ENCODE data around the gene RCN2.

Gene RCN2

DNA sequence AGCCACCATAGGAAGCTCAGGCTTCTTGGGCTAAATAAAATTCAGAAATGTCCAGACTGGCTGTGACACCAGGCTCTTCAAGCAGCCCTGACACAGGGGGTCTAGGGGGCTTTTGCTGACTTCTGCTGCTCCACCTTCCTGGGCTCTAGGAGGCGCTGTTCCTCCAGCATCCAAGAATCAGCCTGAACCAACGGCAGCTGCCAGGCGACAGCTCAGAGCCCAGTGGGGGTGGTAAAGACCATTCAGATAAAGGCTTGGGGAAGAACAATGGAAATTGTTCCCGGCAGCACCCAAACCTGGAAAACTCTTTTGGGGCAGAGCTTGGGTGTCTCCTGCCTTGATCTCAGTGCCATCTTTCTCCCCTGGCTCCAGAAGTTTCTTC is 41.8 kb downstream of the RCN2 start:
- no peaks in the 10 kb centered on the region for H3K36me3 ChIP-seq (ENCODE audit: insufficient read depth, low read length)
- H3K27ac ChIP-seq (ENCODE audit: low read depth, low read length), result no peak overlapping the region
- H2AFZ ChIP-seq (ENCODE audit: low read length, unreplicated experiment), result no peak overlapping the region
- peaks cover 3% of the 10 kb centered on the region for H3K4me1 ChIP-seq (ENCODE audit: control insufficient read depth, insufficient read depth, low read length, unreplicated experiment)
- no peaks in the 10 kb centered on the region for H3K79me2 ChIP-seq (ENCODE audit: control insufficient read depth, insufficient read depth, low read length, unreplicated experiment)
- no peaks in the 10 kb centered on the region for H3K27me3 ChIP-seq (ENCODE audit: insufficient read depth, low read length)
- H3K4me3 ChIP-seq (ENCODE audit: low read depth, low read length), result peak overlapping the region; percentile 58; the same call in 1 of the 2 replicates

GRCh38 chr15:76973906-76974305 is 42.4 kb downstream of the RCN2 start:
- Histone ChIP-seq H3K27me3 (ENCODE audit: insufficient read depth, low read length) (no peaks in the 10 kb centered on the region), H3K4me1 (ENCODE audit: control insufficient read depth, insufficient read depth, low read length, unreplicated experiment) (peaks cover 3% of the 10 kb centered on the region)

GRCh38 chr15:76974456-76975036 is 43.0 kb downstream of the RCN2 start:
- H3K79me2 ChIP-seq (ENCODE audit: control insufficient read depth, insufficient read depth, low read length, unreplicated experiment), result no peaks in the 10 kb centered on the region
- no peaks in the 10 kb centered on the region for H3K27me3 ChIP-seq (ENCODE audit: insufficient read depth, low read length)
- H3K4me3 ChIP-seq (ENCODE audit: low read depth, low read length), result no peak overlapping the region
- H2AFZ ChIP-seq (ENCODE audit: low read length, unreplicated experiment), result no peak overlapping the region
- H3K36me3 ChIP-seq (ENCODE audit: insufficient read depth, low read length), result no peaks in the 10 kb centered on the region
- H3K4me1 ChIP-seq (ENCODE audit: control insufficient read depth, insufficient read depth, low read length, unreplicated experiment), result peaks cover 3% of the 10 kb centered on the region
- no peak overlapping the region for H3K27ac ChIP-seq (ENCODE audit: low read depth, low read length)

More at GRCh38 chr15:76973906-76974305, 42.4 kb downstream of the RCN2 start:
- Histone ChIP-seq H3K4me3 (ENCODE audit: low read depth, low read length) (no peak overlapping the region), H3K27ac (ENCODE audit: low read depth, low read length) (no peak overlapping the region), H3K79me2 (ENCODE audit: control insufficient read depth, insufficient read depth, low read length, unreplicated experiment) (no peaks in the 10 kb centered on the region), H3K36me3 (ENCODE audit: insufficient read depth, low read length) (no peaks in the 10 kb centered on the region), H2AFZ (ENCODE audit: low read length, unreplicated experiment) (no peak overlapping the region)

- Histone ChIP-seq H3K27ac (ENCODE audit: low read depth, low read length) (no peak overlapping the region), H3K27me3 (ENCODE audit: insufficient read depth, low read length) (no peaks in the 10 kb centered on the region), H3K36me3 (ENCODE audit: insufficient read depth, low read length) (no peaks in the 10 kb centered on the region), H2AFZ (ENCODE audit: low read length, unreplicated experiment) (no peak overlapping the region), H3K4me1 (ENCODE audit: control insufficient read depth, insufficient read depth, low read length, unreplicated experiment) (peaks cover 3% of the 10 kb centered on the region), H3K79me2 (ENCODE audit: control insufficient read depth, insufficient read depth, low read length, unreplicated experiment) (no peaks in the 10 kb centered on the region), H3K4me3 (ENCODE audit: low read depth, low read length) (no peak overlapping the region)
Measured at GRCh38 chr15:76976141-76976540, 44.6 kb downstream of the RCN2 start.

GRCh38 chr15:76976572-76977270 is 45.2 kb downstream of the RCN2 start:
- no peaks in the 10 kb centered on the region for H3K27me3 ChIP-seq (ENCODE audit: insufficient read depth, low read length)
- H3K36me3 ChIP-seq (ENCODE audit: insufficient read depth, low read length), result no peaks in the 10 kb centered on the region
- H3K4me1 ChIP-seq (ENCODE audit: control insufficient read depth, insufficient read depth, low read length, unreplicated experiment), result peaks cover 3% of the 10 kb centered on the region
- no peak overlapping the region for H2AFZ ChIP-seq (ENCODE audit: low read length, unreplicated experiment)
- H3K27ac ChIP-seq (ENCODE audit: low read depth, low read length), result no peak overlapping the region
- H3K79me2 ChIP-seq (ENCODE audit: control insufficient read depth, insufficient read depth, low read length, unreplicated experiment), result no peaks in the 10 kb centered on the region
- H3K4me3 ChIP-seq (ENCODE audit: low read depth, low read length), result no peak overlapping the region

- Histone ChIP-seq H3K27me3 (ENCODE audit: insufficient read depth, low read length) (no peaks in the 10 kb centered on the region), H3K36me3 (ENCODE audit: insufficient read depth, low read length) (no peaks in the 10 kb centered on the region), H3K79me2 (ENCODE audit: control insufficient read depth, insufficient read depth, low read length, unreplicated experiment) (no peaks in the 10 kb centered on the region), H3K4me1 (ENCODE audit: control insufficient read depth, insufficient read depth, low read length, unreplicated experiment) (no peaks in the 10 kb centered on the region), H2AFZ (ENCODE audit: low read length, unreplicated experiment) (no peak overlapping the region), H3K4me3 (ENCODE audit: low read depth, low read length) (no peak overlapping the region), H3K27ac (ENCODE audit: low read depth, low read length) (no peak overlapping the region)
Measured at GRCh38 chr15:76978522-76979330, 47.2 kb downstream of the RCN2 start.

DNA sequence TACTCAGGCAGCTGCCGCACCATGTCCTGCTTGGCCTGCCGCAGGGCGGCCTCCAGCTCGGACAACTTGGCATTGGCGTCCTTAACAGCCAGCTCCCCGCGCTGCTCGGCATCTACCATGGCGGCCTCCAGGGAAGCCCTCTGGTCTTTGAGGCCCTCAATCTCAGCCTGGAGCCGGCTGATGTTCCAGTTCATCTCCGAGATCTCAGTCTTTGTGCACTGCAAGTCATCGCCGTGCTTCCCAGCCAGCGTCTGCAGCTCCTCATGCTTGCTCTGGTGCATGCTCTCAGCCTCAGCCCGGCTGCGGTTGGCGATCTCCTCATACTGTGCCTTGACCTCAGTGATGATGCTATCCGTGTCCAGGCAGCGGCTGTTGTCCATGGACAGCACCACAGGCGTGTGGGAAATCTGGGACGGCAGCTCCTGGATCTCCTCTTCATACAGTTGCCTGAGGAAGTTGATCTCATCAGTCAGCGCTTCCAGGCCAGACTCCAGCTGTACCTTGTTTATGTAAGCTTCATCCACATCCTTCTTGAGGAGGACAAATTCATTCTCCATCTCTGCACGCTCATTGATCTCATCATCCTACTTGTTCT is 47.9 kb downstream of the RCN2 start:
- Histone ChIP-seq H3K4me1 (ENCODE audit: control insufficient read depth, insufficient read depth, low read length, unreplicated experiment) (no peaks in the 10 kb centered on the region), H3K79me2 (ENCODE audit: control insufficient read depth, insufficient read depth, low read length, unreplicated experiment) (no peaks in the 10 kb centered on the region), H3K36me3 (ENCODE audit: insufficient read depth, low read length) (no peaks in the 10 kb centered on the region), H3K27me3 (ENCODE audit: insufficient read depth, low read length) (no peaks in the 10 kb centered on the region), H2AFZ (ENCODE audit: low read length, unreplicated experiment) (no peak overlapping the region), H3K4me3 (ENCODE audit: low read depth, low read length) (no peak overlapping the region), H3K27ac (ENCODE audit: low read depth, low read length) (no peak overlapping the region)

DNA sequence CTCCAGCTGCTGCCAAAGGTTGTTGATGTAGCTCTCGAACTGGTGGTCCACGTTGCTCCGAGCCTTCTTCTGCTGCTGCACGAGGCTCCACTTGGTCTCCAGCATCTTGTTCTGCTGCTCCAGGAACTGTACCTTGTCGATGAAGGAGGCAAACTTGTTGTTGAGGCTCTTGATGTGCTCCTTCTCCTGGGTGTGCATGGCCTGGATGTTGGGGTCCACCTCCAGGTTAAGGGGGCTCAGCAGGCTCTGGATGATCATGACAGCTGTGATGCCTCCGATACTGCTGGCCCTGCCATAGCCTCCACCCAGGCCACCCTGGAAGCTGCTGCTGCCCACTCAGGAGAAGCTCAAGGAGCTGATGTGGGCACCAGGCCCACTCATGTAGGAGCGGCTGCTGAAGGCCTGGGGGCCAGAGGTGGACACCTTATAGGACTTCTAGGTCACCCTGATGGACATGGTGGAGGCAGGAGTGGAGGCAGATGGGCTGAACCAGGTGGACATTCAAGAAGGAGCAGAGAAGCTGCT is 48.5 kb downstream of the RCN2 start:
- no peaks in the 10 kb centered on the region for H3K4me1 ChIP-seq (ENCODE audit: control insufficient read depth, insufficient read depth, low read length, unreplicated experiment)
- no peaks in the 10 kb centered on the region for H3K36me3 ChIP-seq (ENCODE audit: insufficient read depth, low read length)
- H3K27ac ChIP-seq (ENCODE audit: low read depth, low read length), result no peak overlapping the region
- no peaks in the 10 kb centered on the region for H3K27me3 ChIP-seq (ENCODE audit: insufficient read depth, low read length)
- no peaks in the 10 kb centered on the region for H3K79me2 ChIP-seq (ENCODE audit: control insufficient read depth, insufficient read depth, low read length, unreplicated experiment)
- no peak overlapping the region for H2AFZ ChIP-seq (ENCODE audit: low read length, unreplicated experiment)
- H3K4me3 ChIP-seq (ENCODE audit: low read depth, low read length), result no peak overlapping the region

DNA sequence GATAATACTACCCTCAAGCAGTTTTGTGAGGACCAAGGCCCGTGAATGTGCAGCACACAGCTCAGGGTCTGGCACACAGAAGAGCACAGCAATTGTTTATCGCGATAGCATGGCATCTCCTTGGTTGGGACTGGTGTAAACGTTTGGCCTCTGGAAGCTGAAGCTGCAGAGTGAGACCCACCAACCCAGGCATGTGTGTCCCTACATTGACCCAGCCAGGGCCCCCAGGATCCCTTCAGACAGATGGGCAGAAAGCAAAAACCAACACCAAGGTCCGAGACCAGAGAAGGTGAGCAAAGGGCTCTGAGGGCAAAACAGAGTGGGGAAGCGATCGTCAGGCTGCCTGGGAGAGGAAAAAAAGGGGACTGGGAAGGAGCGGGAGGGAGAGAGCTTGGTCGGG is 50.8 kb downstream of the RCN2 start:
- H3K36me3 ChIP-seq (ENCODE audit: insufficient read depth, low read length), result no peaks in the 10 kb centered on the region
- H2AFZ ChIP-seq (ENCODE audit: low read length, unreplicated experiment), result no peak overlapping the region
- H3K4me1 ChIP-seq (ENCODE audit: control insufficient read depth, insufficient read depth, low read length, unreplicated experiment), result no peaks in the 10 kb centered on the region

DNA sequence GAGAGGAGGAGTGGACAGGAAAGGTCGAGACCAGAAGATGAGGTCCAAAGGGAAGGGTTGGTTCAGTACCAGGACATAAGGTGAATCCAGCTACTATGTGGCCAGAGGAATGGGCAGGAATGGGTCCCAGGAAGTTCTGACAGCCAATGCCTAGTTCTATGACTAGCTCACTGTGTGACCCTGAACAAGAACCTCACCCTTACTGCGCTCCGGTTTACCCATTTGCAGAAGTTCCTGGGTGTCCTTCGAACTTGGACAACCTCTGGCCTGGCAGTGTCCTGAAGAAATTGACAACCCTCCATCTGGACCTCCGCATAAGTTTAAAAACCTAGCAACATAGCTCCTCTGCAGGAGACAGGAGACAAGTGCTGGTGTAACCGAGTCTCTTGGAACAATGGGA is 51.2 kb downstream of the RCN2 start:
- H3K36me3 ChIP-seq (ENCODE audit: insufficient read depth, low read length), result no peaks in the 10 kb centered on the region
- no peak overlapping the region for H3K27ac ChIP-seq (ENCODE audit: low read depth, low read length)
- no peaks in the 10 kb centered on the region for H3K79me2 ChIP-seq (ENCODE audit: control insufficient read depth, insufficient read depth, low read length, unreplicated experiment)
- H2AFZ ChIP-seq (ENCODE audit: low read length, unreplicated experiment), result no peak overlapping the region
- no peak overlapping the region for H3K4me3 ChIP-seq (ENCODE audit: low read depth, low read length)
- H3K27me3 ChIP-seq (ENCODE audit: insufficient read depth, low read length), result no peaks in the 10 kb centered on the region
- H3K4me1 ChIP-seq (ENCODE audit: control insufficient read depth, insufficient read depth, low read length, unreplicated experiment), result no peaks in the 10 kb centered on the region

More for the DNA sequence above, 50.8 kb downstream of the RCN2 start:
- H3K79me2 ChIP-seq (ENCODE audit: control insufficient read depth, insufficient read depth, low read length, unreplicated experiment), result no peaks in the 10 kb centered on the region
- no peaks in the 10 kb centered on the region for H3K27me3 ChIP-seq (ENCODE audit: insufficient read depth, low read length)
- no peak overlapping the region for H3K27ac ChIP-seq (ENCODE audit: low read depth, low read length)
- H3K4me3 ChIP-seq (ENCODE audit: low read depth, low read length), result no peak overlapping the region

Data from ACC112 (cell line).